AG04449 (cell line): Measurements from ENCODE around the gene FGD5.

Experiments used
- CTCF ChIA-PET: fragments of 350-600 bp; formaldehyde crosslinking; extraction: SDS; loops from one replicate; lab custom pipeline; 2021; ENCODE audit warnings: antibody characterized with exemption; lab: Yijun Ruan, JAX
- POLR2A ChIA-PET: fragments of 400-600, 350-600 bp; formaldehyde crosslinking; extraction: SDS; loops from one replicate; lab custom pipeline; 2020; ENCODE audit warnings: antibody characterized with exemption, inconsistent platforms; lab: Yijun Ruan, JAX
- DNase-seq: peaks from one replicate; pipeline ENCODE4 v3.0.0-alpha.2; 2010; ENCODE audit warnings: low read depth, low spot score
- H3K4me3 ChIP-seq: 2 replicates; pipeline ENCODE4 v1.5.1; 2011; ENCODE audit warnings: low read depth, mild to moderate bottlenecking, control low read depth, low read length
- CTCF ChIP-seq: IDR thresholded peaks from one replicate; pipeline ENCODE4 v1.5.1; 2011; ENCODE audit warnings: mild to moderate bottlenecking, moderate library complexity, low read length, control low read depth, inconsistent platforms; ENCODE audit not compliant: insufficient read depth; ENCODE audit errors: missing control alignments

Gene FGD5

GRCh38 chr3:14843321-14843720 is 24.6 kb downstream of the FGD5 start:
- POLR2A ChIA-PET: no interaction called here
- TF ChIP-seq CTCF: no peak
- H3K4me3 ChIP-seq: no peak overlapping the region
- CTCF ChIA-PET: no interaction called here
- DNase-seq: no peak

- DNase-seq: no peak
- ChIA-PET POLR2A (no interaction called here), CTCF (no interaction called here)
- TF ChIP-seq CTCF: no peak
- H3K4me3 ChIP-seq: no peak overlapping the region
Observed at GRCh38 chr3:14844386-14845170, 25.8 kb downstream of the FGD5 start.

- no peak for DNase-seq
- POLR2A ChIA-PET: no interaction called here
- no peak overlapping the region for H3K4me3 ChIP-seq
- CTCF ChIA-PET: no interaction called here
- no peak for TF ChIP-seq CTCF
Observed at GRCh38 chr3:14845180-14845579, 26.4 kb downstream of the FGD5 start.

DNA sequence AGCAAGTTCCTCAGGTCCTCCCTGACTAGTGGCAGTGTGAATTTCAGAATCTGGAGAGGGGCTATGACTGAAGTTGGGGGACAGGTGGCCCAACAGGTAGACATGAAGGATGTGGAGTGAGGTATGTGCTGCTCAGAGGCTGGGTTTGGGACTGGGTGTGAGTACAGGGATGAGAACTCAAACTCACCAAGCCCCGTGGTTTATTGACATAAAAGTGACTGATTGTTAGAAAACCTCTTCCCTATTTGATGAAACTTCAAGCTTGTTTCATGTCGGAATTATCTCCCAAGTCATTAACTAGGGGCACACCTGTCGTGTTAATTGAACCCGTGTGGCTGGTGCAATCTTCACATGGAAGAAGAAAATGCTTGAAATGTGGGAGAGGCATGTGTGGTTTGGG is 27.1 kb downstream of the FGD5 start:
- no peak for TF ChIP-seq CTCF
- POLR2A ChIA-PET: no interaction called here
- DNase-seq: no peak
- CTCF ChIA-PET: no interaction called here
- no peak overlapping the region for H3K4me3 ChIP-seq

DNA sequence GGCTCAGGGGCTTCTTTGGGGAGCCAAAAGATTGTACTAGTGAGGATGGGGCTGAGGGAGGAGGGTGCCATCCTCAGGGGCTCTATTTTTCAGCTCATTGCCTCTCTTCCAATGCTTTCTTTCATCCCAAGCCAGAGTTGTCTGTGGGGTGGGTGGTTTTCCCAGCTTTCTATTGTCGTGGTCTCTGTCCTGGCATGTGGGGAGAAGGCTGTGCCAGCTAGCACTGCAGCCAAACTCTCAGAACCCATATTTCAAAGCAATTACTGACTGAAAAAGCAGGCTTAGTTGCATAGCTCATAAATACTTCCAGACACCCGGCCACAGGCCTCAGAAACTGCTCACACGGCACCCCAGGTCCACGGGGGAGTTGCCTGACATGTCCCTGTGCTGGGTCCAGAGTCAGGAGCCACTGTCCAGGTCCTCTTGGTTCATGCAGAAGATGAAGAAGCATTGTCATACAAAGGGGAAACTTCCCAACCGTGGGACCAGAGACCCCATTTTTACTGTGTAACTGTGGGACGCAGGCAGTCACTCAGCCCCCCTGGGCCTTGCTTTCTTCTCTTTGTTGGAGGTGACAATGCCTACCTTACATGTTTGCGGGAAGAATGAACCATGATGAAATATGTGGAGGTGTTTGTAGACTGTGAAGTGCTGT is 27.6 kb downstream of the FGD5 start:
- ChIA-PET POLR2A (no interaction called here), CTCF (no interaction called here)
- no peak for TF ChIP-seq CTCF

GRCh38 chr3:14847613-14848541 is 29.1 kb downstream of the FGD5 start:
- H3K4me3 ChIP-seq: no peak overlapping the region
- ChIA-PET CTCF (no interaction called here), POLR2A (no interaction called here)
- no peak for TF ChIP-seq CTCF
- DNase-seq: no peak

More for the DNA sequence above, 27.6 kb downstream of the FGD5 start:
- no peak for DNase-seq
- no peak overlapping the region for H3K4me3 ChIP-seq
